Embryonic facial prominence (tissue), 1 donor: Measurements from ENCODE around the gene FSD2.
"Not testable (repeated sequence)": the region's sequence is repeated elsewhere in the genome, so short reads cannot be mapped to it uniquely, and the experiment has no call there.

ENCODE experiments used
- DNase-seq: peaks from one replicate; pipeline ENCODE4 v3.0.0-alpha.2; 2016; ENCODE audit errors: extremely low spot score

The FSD2 gene

GRCh38 chr15:82798104-82798503, 7.8 kb downstream of the FSD2 start:
- DNase-seq, result no peak

- DNase-seq, result no peak
These were observed 12.1 kb downstream of the FSD2 start for GRCh38 chr15:82793737-82794136.

GRCh38 chr15:82792068-82792467, 13.8 kb downstream of the FSD2 start:
- DNase-seq, result no peak

- no peak for DNase-seq
These were observed 15.5 kb downstream of the FSD2 start for GRCh38 chr15:82790321-82790720.

- DNase-seq, result no peak
These were observed 16.4 kb downstream of the FSD2 start for GRCh38 chr15:82789491-82789890.

- DNase-seq, result no peak
These were observed 17.4 kb downstream of the FSD2 start for GRCh38 chr15:82788496-82788895.

- DNase-seq, result no peak
These were observed 24.5 kb downstream of the FSD2 start for GRCh38 chr15:82781349-82781748.

- DNase-seq, result no peak
These were observed 27.1 kb downstream of the FSD2 start for GRCh38 chr15:82778755-82779154.

- no peak for DNase-seq
These were observed 31.4 kb downstream of the FSD2 start for GRCh38 chr15:82774496-82774895.

GRCh38 chr15:82771789-82772607, 33.9 kb downstream of the FSD2 start:
- DNase-seq, result no peak

- no peak for DNase-seq
These were observed 37.3 kb downstream of the FSD2 start for GRCh38 chr15:82768414-82769054.

GRCh38 chr15:82767163-82767829, 38.6 kb downstream of the FSD2 start:
- no peak for DNase-seq

- DNase-seq, result not testable (repeated sequence)
These were observed 39.7 kb downstream of the FSD2 start for GRCh38 chr15:82766201-82766600.

GRCh38 chr15:82764740-82765139, 41.1 kb downstream of the FSD2 start:
- DNase-seq, result no peak

- DNase-seq, result no peak
These were observed 41.8 kb downstream of the FSD2 start for GRCh38 chr15:82764117-82764490.

GRCh38 chr15:82763361-82764116, 42.3 kb downstream of the FSD2 start:
- no peak for DNase-seq

GRCh38 chr15:82751308-82751707, 54.6 kb downstream of the FSD2 start:
- DNase-seq, result no peak

GRCh38 chr15:82750831-82751180, 55.1 kb downstream of the FSD2 start:
- DNase-seq, result no peak

GRCh38 chr15:82749951-82750830, 55.7 kb downstream of the FSD2 start:
- DNase-seq, result peak; percentile 91

- DNase-seq, result no peak
These were observed 57.6 kb downstream of the FSD2 start for GRCh38 chr15:82748315-82748714.

- DNase-seq, result no peak
These were observed 62.1 kb downstream of the FSD2 start for GRCh38 chr15:82743810-82744209.
